ENCODE measurements around the gene PVR.
"Not testable (repeated sequence)": the region's sequence is repeated elsewhere in the genome, so short reads cannot be mapped to it uniquely, and the experiment has no call there.

PVR gene

GRCh38 chr19:44683434-44684210 lies 39.9 kb downstream of the PVR start:
- H3K27ac Mint-ChIP-seq, result no peak overlapping the region
- H3K4me1 Mint-ChIP-seq, result peaks cover 6% of the 10 kb centered on the region
- TF ChIP-seq CTCF (IDR thresholded peaks at IDR 0.05; ENCODE audit: unreplicated experiment in 3 of 3), result no peak
- no peak overlapping the region for H3K4me3 Mint-ChIP-seq
- H3K27me3 Mint-ChIP-seq (ENCODE audit: low read depth), result no peaks in the 10 kb centered on the region
- H3K36me3 Mint-ChIP-seq (ENCODE audit: low read depth), result peaks cover 3% of the 10 kb centered on the region
- H3K9me3 Mint-ChIP-seq, result no peaks in the 10 kb centered on the region

- H3K36me3 Mint-ChIP-seq (ENCODE audit: low read depth); H3K4me1 Mint-ChIP-seq; H3K9me3 Mint-ChIP-seq; H3K27me3 Mint-ChIP-seq (ENCODE audit: low read depth); H3K4me3 Mint-ChIP-seq: not testable (repeated sequence)
- H3K27ac Mint-ChIP-seq, result peak overlapping the region in 1 of 3 experiments; percentile 42
Observed at GRCh38 chr19:44684396-44684795, 40.7 kb downstream of the PVR start.

GRCh38 chr19:44684892-44685863 lies 41.5 kb downstream of the PVR start:
- Mint-ChIP-seq H3K4me3 (no peak overlapping the region), H3K4me1 (peaks cover 6% of the 10 kb centered on the region)

GRCh38 chr19:44685877-44686276 lies 42.2 kb downstream of the PVR start:
- Mint-ChIP-seq H3K36me3 (ENCODE audit: low read depth) (no peaks in the 10 kb centered on the region), H3K4me1 (peaks cover 6% of the 10 kb centered on the region), H3K9me3 (no peaks in the 10 kb centered on the region)

More at GRCh38 chr19:44684892-44685863, 41.5 kb downstream of the PVR start:
- Mint-ChIP-seq H3K36me3 (ENCODE audit: low read depth) (peaks cover 3% of the 10 kb centered on the region), H3K9me3 (no peaks in the 10 kb centered on the region), H3K27me3 (ENCODE audit: low read depth) (peaks cover 4% of the 10 kb centered on the region), H3K27ac (peak overlapping the region; percentile 11 to 82 (median 35))
- no peak for TF ChIP-seq CTCF (IDR thresholded peaks at IDR 0.05; ENCODE audit: unreplicated experiment in 3 of 3)

GRCh38 chr19:44686896-44687295 lies 43.2 kb downstream of the PVR start:
- Mint-ChIP-seq H3K36me3 (ENCODE audit: low read depth) (no peaks in the 10 kb centered on the region), H3K27me3 (ENCODE audit: low read depth) (peaks cover 4% of the 10 kb centered on the region), H3K9me3 (no peaks in the 10 kb centered on the region), H3K4me3 (no peak overlapping the region), H3K4me1 (peaks cover 6% of the 10 kb centered on the region), H3K27ac (no peak overlapping the region)
- TF ChIP-seq CTCF (IDR thresholded peaks at IDR 0.05; ENCODE audit: unreplicated experiment in 3 of 3), result no peak

More at GRCh38 chr19:44685877-44686276, 42.2 kb downstream of the PVR start:
- H3K4me3 Mint-ChIP-seq, result no peak overlapping the region
- peaks cover 4% of the 10 kb centered on the region for H3K27me3 Mint-ChIP-seq (ENCODE audit: low read depth)
- H3K27ac Mint-ChIP-seq, result no peak overlapping the region
- TF ChIP-seq CTCF (IDR thresholded peaks at IDR 0.05; ENCODE audit: unreplicated experiment in 3 of 3), result no peak

GRCh38 chr19:44687888-44688287 lies 44.2 kb downstream of the PVR start:
- TF ChIP-seq CTCF (IDR thresholded peaks at IDR 0.05; ENCODE audit: unreplicated experiment in 3 of 3), result no peak
- H3K4me1 Mint-ChIP-seq, result peaks cover 6% of the 10 kb centered on the region
- H3K4me3 Mint-ChIP-seq, result no peak overlapping the region

More at GRCh38 chr19:44687888-44688287, 44.2 kb downstream of the PVR start:
- Mint-ChIP-seq H3K27me3 (ENCODE audit: low read depth) (peaks cover 4% of the 10 kb centered on the region), H3K36me3 (ENCODE audit: low read depth) (no peaks in the 10 kb centered on the region), H3K9me3 (no peaks in the 10 kb centered on the region), H3K27ac (no peak overlapping the region)

All from nephron (organoid).